Measurements from ENCODE around the gene OGFOD2.

OGFOD2 gene

GRCh38 chr12:123021688-123022604 lies 46.9 kb downstream of the OGFOD2 start:
- Histone ChIP-seq H3K27me3 (ENCODE audit: insufficient read depth, low read depth, severe bottlenecking) (no peaks in the 10 kb centered on the region), H3K36me3 (no peaks in the 10 kb centered on the region), H3K27ac (no peak overlapping the region), H3K4me3 (ENCODE audit: low read depth, low read length) (no peak overlapping the region), H3K9me3 (ENCODE audit: severe bottlenecking) (no peaks in the 10 kb centered on the region)
- no peak for TF ChIP-seq CTCF (IDR thresholded peaks at IDR 0.05; ENCODE audit: low read depth, low read length)
- no peak for DNase-seq

- TF ChIP-seq CTCF (IDR thresholded peaks at IDR 0.05; ENCODE audit: low read depth, low read length), result no peak
- Histone ChIP-seq H3K9me3 (ENCODE audit: severe bottlenecking) (no peaks in the 10 kb centered on the region), H3K27ac (no peak overlapping the region), H3K36me3 (no peaks in the 10 kb centered on the region), H3K27me3 (ENCODE audit: insufficient read depth, low read depth, severe bottlenecking) (no peaks in the 10 kb centered on the region), H3K4me3 (ENCODE audit: low read depth, low read length) (no peak overlapping the region)
- no peak for DNase-seq
These were observed 47.8 kb downstream of the OGFOD2 start for GRCh38 chr12:123022846-123023245.

- no peak overlapping the region for H3K27ac ChIP-seq
- no peak overlapping the region for H3K4me3 ChIP-seq (ENCODE audit: low read depth, low read length)
- TF ChIP-seq CTCF (IDR thresholded peaks at IDR 0.05; ENCODE audit: low read depth, low read length), result no peak
- H3K27me3 ChIP-seq (ENCODE audit: insufficient read depth, low read depth, severe bottlenecking), result no peaks in the 10 kb centered on the region
- DNase-seq, result no peak
- H3K36me3 ChIP-seq, result no peaks in the 10 kb centered on the region
- H3K9me3 ChIP-seq (ENCODE audit: severe bottlenecking), result no peaks in the 10 kb centered on the region
These were observed 49.9 kb downstream of the OGFOD2 start for GRCh38 chr12:123024819-123025391.

GRCh38 chr12:123026094-123026853 lies 51.2 kb downstream of the OGFOD2 start:
- Histone ChIP-seq H3K9me3 (ENCODE audit: severe bottlenecking) (no peaks in the 10 kb centered on the region), H3K27me3 (ENCODE audit: insufficient read depth, low read depth, severe bottlenecking) (no peaks in the 10 kb centered on the region), H3K4me3 (ENCODE audit: low read depth, low read length) (no peak overlapping the region), H3K27ac (no peak overlapping the region), H3K36me3 (no peaks in the 10 kb centered on the region)
- no peak for DNase-seq
- no peak for TF ChIP-seq CTCF (IDR thresholded peaks at IDR 0.05; ENCODE audit: low read depth, low read length)

GRCh38 chr12:123027726-123028445 lies 52.8 kb downstream of the OGFOD2 start:
- Histone ChIP-seq H3K27me3 (ENCODE audit: insufficient read depth, low read depth, severe bottlenecking) (no peaks in the 10 kb centered on the region), H3K9me3 (ENCODE audit: severe bottlenecking) (no peaks in the 10 kb centered on the region), H3K27ac (no peak overlapping the region), H3K36me3 (no peaks in the 10 kb centered on the region), H3K4me3 (ENCODE audit: low read depth, low read length) (no peak overlapping the region)
- no peak for DNase-seq
- TF ChIP-seq CTCF (IDR thresholded peaks at IDR 0.05; ENCODE audit: low read depth, low read length), result no peak

All from WERI-Rb-1 (cell line).